Measurements from ENCODE around the gene PSMD6. TPM values are rescaled to one million over a fixed set of nuclear protein-coding genes. Genes with fewer than 3 reads are reported as not detected.

The PSMD6 gene
- polyA plus RNA-seq, 1 experiment: 47.8 TPM

DNA sequence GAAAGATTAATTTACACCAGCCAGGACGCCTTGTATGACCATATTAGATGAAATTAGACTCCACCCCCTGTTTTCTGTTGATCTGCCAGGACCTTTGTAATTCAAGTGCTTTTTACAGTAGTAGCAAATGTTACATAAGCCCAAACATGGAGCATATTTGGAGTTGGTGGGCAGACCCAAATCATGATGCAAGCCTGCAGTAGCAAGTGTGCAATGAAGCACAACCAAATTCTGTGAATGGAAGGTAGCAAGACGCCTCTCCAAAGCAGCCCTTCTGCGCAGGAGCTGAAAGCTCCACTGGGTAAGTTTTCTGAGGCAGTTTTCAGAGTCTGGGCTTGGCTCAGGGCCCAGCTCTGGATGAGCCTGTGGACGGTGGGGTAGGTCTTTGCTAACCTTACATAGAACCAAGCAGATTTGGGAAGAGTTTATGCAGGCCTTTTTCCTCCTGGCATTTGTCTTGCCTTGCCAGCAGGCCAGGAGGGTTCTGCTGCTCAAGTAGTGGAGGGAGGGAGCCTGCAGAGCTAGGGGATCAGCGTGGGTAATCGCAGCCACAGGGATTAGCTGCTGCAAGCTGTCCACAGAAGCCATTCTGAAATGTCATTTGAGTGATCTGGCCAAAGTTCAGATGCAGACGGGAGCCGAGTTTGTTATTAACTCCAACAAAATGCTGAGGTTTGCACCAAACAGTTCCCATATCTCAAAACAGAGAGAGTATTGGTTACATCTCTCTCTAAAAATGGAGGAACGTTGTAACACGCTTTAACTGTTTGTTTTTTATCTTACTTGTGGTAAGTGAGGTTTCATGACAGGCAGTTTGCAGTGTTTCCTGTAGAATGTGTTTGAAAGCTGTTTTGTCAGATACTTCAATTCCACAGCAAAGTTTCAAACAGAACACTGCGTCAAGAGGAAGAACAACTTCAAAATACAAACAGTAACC is 55.4 kb downstream of the PSMD6 start:
- H3K4me3 ChIP-seq (ENCODE audit: low read depth, low read length): no peak overlapping the region
- no peaks in the 10 kb centered on the region; the same call in 1 of the 2 replicates for H3K36me3 ChIP-seq (ENCODE audit: control insufficient read depth, insufficient read depth, low read length)
- ChIA-PET POLR2A (no interaction called here), CTCF (interaction anchor here (0.7 to 2.0 kb wide), 3 partner anchors 13 to 79 kb away, joined by 3 to 8 read pairs (median 3); no protein-coding TSS in a partner anchor)
- no peak for DNase-seq (ENCODE audit: low read depth)
- no peaks in the 10 kb centered on the region for H3K27me3 ChIP-seq (ENCODE audit: control insufficient read depth, insufficient read depth, low read length)
- TF ChIP-seq CTCF (IDR thresholded peaks at IDR 0.05; ENCODE audit: insufficient read depth, low read depth, low read length): no peak

DNA sequence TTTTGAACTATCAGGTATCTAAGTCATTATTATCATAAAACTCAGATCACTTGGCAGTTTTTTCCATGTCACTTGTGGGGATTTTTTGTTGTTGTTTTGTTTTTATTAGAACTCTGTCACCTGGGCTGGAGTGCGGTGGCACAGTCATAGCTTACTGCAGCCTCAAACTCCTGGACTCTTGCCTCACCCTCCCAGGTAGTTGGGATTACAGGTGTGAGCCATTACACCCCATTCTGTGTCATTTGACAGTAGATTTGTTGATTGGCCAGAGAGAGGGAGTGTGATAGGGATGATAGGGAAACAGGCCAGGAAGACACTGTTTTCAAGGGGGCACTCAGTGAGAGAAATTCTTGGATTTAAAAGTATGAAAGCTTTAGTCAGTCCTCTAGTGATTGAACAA is 56.4 kb downstream of the PSMD6 start:
- H3K36me3 ChIP-seq (ENCODE audit: control insufficient read depth, insufficient read depth, low read length): no peaks in the 10 kb centered on the region; the same call in 1 of the 2 replicates
- no peaks in the 10 kb centered on the region for H3K27me3 ChIP-seq (ENCODE audit: control insufficient read depth, insufficient read depth, low read length)
- no peak for TF ChIP-seq CTCF (IDR thresholded peaks at IDR 0.05; ENCODE audit: insufficient read depth, low read depth, low read length)
- ChIA-PET POLR2A (no interaction called here), CTCF (interaction anchor here (0.5 to 7.1 kb wide), 2 partner anchors 26 to 30 kb away, joined by 3 to 60 read pairs; no protein-coding TSS in a partner anchor)
- DNase-seq (ENCODE audit: low read depth): no peak
- no peak overlapping the region for H3K4me3 ChIP-seq (ENCODE audit: low read depth, low read length)

GRCh38 chr3:63966007-63966406 is 57.3 kb downstream of the PSMD6 start:
- TF ChIP-seq CTCF (IDR thresholded peaks at IDR 0.05; ENCODE audit: insufficient read depth, low read depth, low read length): no peak
- H3K27me3 ChIP-seq (ENCODE audit: control insufficient read depth, insufficient read depth, low read length): no peaks in the 10 kb centered on the region
- POLR2A ChIA-PET: no interaction called here
- CTCF ChIA-PET: interaction anchor here (0.7 to 7.1 kb wide), 3 partner anchors 11 to 94 kb away, joined by 3 to 60 read pairs (median 5); no protein-coding TSS in a partner anchor
- no peak overlapping the region for H3K4me3 ChIP-seq (ENCODE audit: low read depth, low read length)
- DNase-seq (ENCODE audit: low read depth): no peak
- no peaks in the 10 kb centered on the region; the same call in 1 of the 2 replicates for H3K36me3 ChIP-seq (ENCODE audit: control insufficient read depth, insufficient read depth, low read length)

- DNase-seq (ENCODE audit: low read depth): no peak
- POLR2A ChIA-PET: no interaction called here
- Histone ChIP-seq H3K4me3 (ENCODE audit: low read depth, low read length) (no peak overlapping the region), H3K36me3 (ENCODE audit: control insufficient read depth, insufficient read depth, low read length) (no peaks in the 10 kb centered on the region; the same call in 1 of the 2 replicates), H3K27me3 (ENCODE audit: control insufficient read depth, insufficient read depth, low read length) (no peaks in the 10 kb centered on the region)
- TF ChIP-seq CTCF (IDR thresholded peaks at IDR 0.05; ENCODE audit: insufficient read depth, low read depth, low read length): no peak
- CTCF ChIA-PET: interaction anchor here (1.2 to 7.1 kb wide), 4 partner anchors 8 to 616 kb away, joined by 3 to 60 read pairs (median 7); no protein-coding TSS in a partner anchor
Observed at GRCh38 chr3:63964681-63965485, 58.4 kb downstream of the PSMD6 start.
